PFSK-1 (cell line): ENCODE data around the gene NFS1.

Experiments
- TAF1 ChIP-seq: IDR thresholded peaks from 2 replicates; pipeline ENCODE4 v1.6.1; 2012; ENCODE audit warnings: low read length, control low read depth, borderline replicate concordance; ENCODE audit not compliant: insufficient read depth
- TF ChIP-seq, protein P1 (sequence below), 2 experiments: IDR thresholded peaks; 2 replicates each; pipeline versions ENCODE4 v1.6.1 to v1.8.0; 2011 to 2012; ENCODE audit warnings: low read depth in 2 of 2, low read length in 2 of 2, control low read depth in 1 of 2, inconsistent platforms in 1 of 2, mild to moderate bottlenecking in 1 of 2, moderate library complexity in 1 of 2; ENCODE audit not compliant: insufficient read depth in 1 of 2

GRCh38 chr20:35652641-35653429, 46.3 kb downstream of the NFS1 start:
- TF ChIP-seq, protein P1, sequence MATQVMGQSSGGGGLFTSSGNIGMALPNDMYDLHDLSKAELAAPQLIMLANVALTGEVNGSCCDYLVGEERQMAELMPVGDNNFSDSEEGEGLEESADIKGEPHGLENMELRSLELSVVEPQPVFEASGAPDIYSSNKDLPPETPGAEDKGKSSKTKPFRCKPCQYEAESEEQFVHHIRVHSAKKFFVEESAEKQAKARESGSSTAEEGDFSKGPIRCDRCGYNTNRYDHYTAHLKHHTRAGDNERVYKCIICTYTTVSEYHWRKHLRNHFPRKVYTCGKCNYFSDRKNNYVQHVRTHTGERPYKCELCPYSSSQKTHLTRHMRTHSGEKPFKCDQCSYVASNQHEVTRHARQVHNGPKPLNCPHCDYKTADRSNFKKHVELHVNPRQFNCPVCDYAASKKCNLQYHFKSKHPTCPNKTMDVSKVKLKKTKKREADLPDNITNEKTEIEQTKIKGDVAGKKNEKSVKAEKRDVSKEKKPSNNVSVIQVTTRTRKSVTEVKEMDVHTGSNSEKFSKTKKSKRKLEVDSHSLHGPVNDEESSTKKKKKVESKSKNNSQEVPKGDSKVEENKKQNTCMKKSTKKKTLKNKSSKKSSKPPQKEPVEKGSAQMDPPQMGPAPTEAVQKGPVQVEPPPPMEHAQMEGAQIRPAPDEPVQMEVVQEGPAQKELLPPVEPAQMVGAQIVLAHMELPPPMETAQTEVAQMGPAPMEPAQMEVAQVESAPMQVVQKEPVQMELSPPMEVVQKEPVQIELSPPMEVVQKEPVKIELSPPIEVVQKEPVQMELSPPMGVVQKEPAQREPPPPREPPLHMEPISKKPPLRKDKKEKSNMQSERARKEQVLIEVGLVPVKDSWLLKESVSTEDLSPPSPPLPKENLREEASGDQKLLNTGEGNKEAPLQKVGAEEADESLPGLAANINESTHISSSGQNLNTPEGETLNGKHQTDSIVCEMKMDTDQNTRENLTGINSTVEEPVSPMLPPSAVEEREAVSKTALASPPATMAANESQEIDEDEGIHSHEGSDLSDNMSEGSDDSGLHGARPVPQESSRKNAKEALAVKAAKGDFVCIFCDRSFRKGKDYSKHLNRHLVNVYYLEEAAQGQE (IDR thresholded peaks at IDR 0.05; ENCODE audit: insufficient read depth in 1 of 2, low read depth in 2 of 2, low read length in 2 of 2): no peak
- TF ChIP-seq TAF1: no peak
